ENCODE results near the gene TNFAIP3. TPM values are rescaled to one million over a fixed set of nuclear protein-coding genes. Genes with fewer than 3 reads are reported as not detected.
"Not testable (repeated sequence)": the region's sequence is repeated elsewhere in the genome, so short reads cannot be mapped to it uniquely, and the experiment has no call there.

The TNFAIP3 gene
- total and polyA plus RNA-seq, 2 of the 4 experiments (the other 2 are of a cell fraction): 5.0 to 14.2 TPM

GRCh38 chr6:137894378-137894777, 27.3 kb downstream of the TNFAIP3 start:
- H3K9me3 ChIP-seq (ENCODE audit: control insufficient read depth, insufficient read depth, low read length); H3K23ac ChIP-seq (ENCODE audit: low read depth, low read length); H3K56ac ChIP-seq (ENCODE audit: extremely low read depth, insufficient read depth, low read length); H3K4me1 ChIP-seq (ENCODE audit: control insufficient read depth, insufficient read depth, low read length); H2AK5ac ChIP-seq (ENCODE audit: low read depth, low read length); H3K9ac ChIP-seq (ENCODE audit: low read depth, low read length); POLR2A ChIA-PET (ENCODE audit: unreplicated experiment); H4K5ac ChIP-seq (ENCODE audit: low read depth, low read length); H2BK15ac ChIP-seq (ENCODE audit: low read depth, low read length); in situ Hi-C loops (cut with MboI; ENCODE audit: low sequenced_read_pairs); H4K20me1 ChIP-seq (ENCODE audit: insufficient read depth, low read length); H2AFZ ChIP-seq (replicated peaks; ENCODE audit: low read length, poor library complexity); H3K9me1 ChIP-seq (ENCODE audit: insufficient read depth, low read length); H3K79me1 ChIP-seq (ENCODE audit: low read depth in 1 of 2, low read length in 2 of 2); H3K36me3 ChIP-seq (ENCODE audit: control insufficient read depth, insufficient read depth, low read length); BruUV-seq (replicated peaks); H3K18ac ChIP-seq (ENCODE audit: low read depth, low read length); intact Hi-C loops (cut with micrococcal nuclease); H2AK9ac ChIP-seq (replicated peaks; ENCODE audit: low read depth, low read length, poor library complexity); DNase-seq; H4K8ac ChIP-seq (ENCODE audit: low read depth in 2 of 2, low read length in 2 of 2); H3K4me2 ChIP-seq (ENCODE audit: low read depth, low read length); H3K14ac ChIP-seq (replicated peaks; ENCODE audit: low read depth, low read length); ATAC-seq (ENCODE audit: low read depth); dilution Hi-C loops (cut with HindIII; ENCODE audit: low sequenced_read_pairs, unreplicated experiment); H3K27me3 ChIP-seq (ENCODE audit: control insufficient read depth, insufficient read depth, low read length); CTCF ChIA-PET; H3K4me3 ChIP-seq (ENCODE audit: insufficient read depth, low read depth, low read length): not testable (repeated sequence)
- Histone ChIP-seq H3K27ac (ENCODE audit: insufficient read depth, low read length) (peak overlapping the region; percentile 32; the same call in 1 of the 2 replicates), H4K91ac (ENCODE audit: insufficient read depth, low read depth, low read length) (0 out of 2 replicates have a peak overlapping the region, but pooled peaks have one; percentile 45), H2BK5ac (ENCODE audit: low read depth, low read length, poor library complexity, severe bottlenecking) (peak overlapping the region; percentile 90), H3K4ac (ENCODE audit: low read depth, low read length) (peak overlapping the region; percentile 42; the same call in 1 of the 2 replicates), H2BK120ac (ENCODE audit: low read depth, low read length) (peak overlapping the region; percentile 46; the same call in 1 of the 2 replicates), H2BK20ac (ENCODE audit: low read depth, low read length) (peak overlapping the region; percentile 21; the same call in 1 of the 2 replicates)
- 86% methylated on average over 1 of the region's 8 CpGs; no CpG with 5 or more reads in 1 of the 2 experiments for WGBS, 2 experiments (ENCODE audit: extremely low coverage in 2 of 2, insufficient read length in 1 of 2)
